GM23338 (cell line): ENCODE results near the gene MPP1. TPM values are rescaled to one million over a fixed set of nuclear protein-coding genes. Genes with fewer than 3 reads are reported as not detected.

Experiments used
- ATAC-seq: fragments of 200-7000 bp; cut with Tn5 transposase; 3 replicates; pipeline ENCODE4 v1.9.1; 2020
- DNase-seq: peaks from one replicate; pipeline ENCODE4 v3.0.0-alpha.2; 2015; ENCODE audit warnings: low spot score
- H2AFZ ChIP-seq: fragments of 200-600 bp; sonication (generic); 2 replicates; pipeline ENCODE4 v1.8.0; 2016; ENCODE audit warnings: antibody characterized with exemption, mild to moderate bottlenecking, moderate library complexity
- H3F3A ChIP-seq: fragments of 200-600 bp; sonication (generic); replicated peaks from 2 replicates; pipeline ENCODE4 v1.8.0; 2017; ENCODE audit warnings: antibody characterized with exemption, mixed run types, low read depth
- H3K27ac ChIP-seq: fragments of 200-600 bp; sonication (generic); 2 replicates; pipeline ENCODE4 v1.6.1; 2016; ENCODE audit warnings: low read depth
- H3K27me3 ChIP-seq: fragments of 200-600 bp; sonication (generic); 2 replicates; pipeline ENCODE4 v1.8.0; 2016; ENCODE audit warnings: mild to moderate bottlenecking, mixed run types, moderate library complexity; ENCODE audit not compliant: insufficient read depth
- H3K36me3 ChIP-seq: fragments of 200-600 bp; sonication (generic); 2 replicates; pipeline ENCODE4 v1.8.0; 2016; ENCODE audit warnings: mild to moderate bottlenecking; ENCODE audit not compliant: insufficient read depth
- H3K4me1 ChIP-seq: fragments of 200-600 bp; sonication (generic); 2 replicates; pipeline ENCODE4 v1.8.0; 2016; ENCODE audit warnings: mild to moderate bottlenecking, moderate library complexity; ENCODE audit not compliant: insufficient read depth
- H3K4me2 ChIP-seq: fragments of 200-600 bp; sonication (generic); 2 replicates; pipeline ENCODE4 v1.7.1; 2017; ENCODE audit warnings: mixed run types
- H3K4me3 ChIP-seq: fragments of 200-600 bp; sonication (generic); 2 replicates; pipeline ENCODE4 v1.6.1; 2016; ENCODE audit warnings: mixed run types
- H3K79me2 ChIP-seq: fragments of 200-600 bp; sonication (generic); replicated peaks from 2 replicates; pipeline ENCODE4 v1.8.0; 2017; ENCODE audit warnings: mild to moderate bottlenecking; ENCODE audit not compliant: insufficient read depth
- H3K9me2 ChIP-seq: fragments of 200-600 bp; sonication (generic); 2 replicates; pipeline ENCODE4 v1.8.0; 2017; ENCODE audit not compliant: insufficient read depth
- H4K20me1 ChIP-seq: fragments of 200-600 bp; sonication (generic); replicated peaks from 2 replicates; pipeline ENCODE4 v1.8.0; 2017; ENCODE audit warnings: mild to moderate bottlenecking; ENCODE audit not compliant: insufficient read depth
- H3K27ac Mint-ChIP-seq: 2 replicates; pipeline ENCODE4 v1.8.0; 2020; ENCODE audit warnings: inconsistent platforms, mild to moderate bottlenecking, moderate library complexity, mixed read lengths
- H3K27me3 Mint-ChIP-seq: 3 replicates; pipeline ENCODE4 v1.8.0; 2022; ENCODE audit warnings: low read depth, mild to moderate bottlenecking, moderate library complexity, mixed read lengths, inconsistent platforms; ENCODE audit not compliant: insufficient read depth, poor library complexity
- H3K36me3 Mint-ChIP-seq: 3 replicates; pipeline ENCODE4 v1.8.0; 2021; ENCODE audit warnings: low read depth, mild to moderate bottlenecking, inconsistent platforms, moderate library complexity, mixed read lengths
- H3K4me1 Mint-ChIP-seq: 3 replicates; pipeline ENCODE4 v1.8.0; 2020; ENCODE audit warnings: mild to moderate bottlenecking, inconsistent platforms, mixed read lengths
- H3K4me3 Mint-ChIP-seq: 3 replicates; pipeline ENCODE4 v1.8.0; 2021; ENCODE audit warnings: moderate library complexity, mild to moderate bottlenecking, inconsistent platforms, mixed read lengths
- H3K9me3 Mint-ChIP-seq: 3 replicates; pipeline ENCODE4 v1.8.0; 2020; ENCODE audit warnings: moderate library complexity, mild to moderate bottlenecking, inconsistent platforms, mixed read lengths
- CREB1 ChIP-seq: fragments of 250-450 bp; sonication (Bioruptor Pico); IDR thresholded peaks from 2 replicates; pipeline ENCODE4 v1.5.0; 2020; ENCODE audit warnings: low read depth, mild to moderate bottlenecking, moderate library complexity
- EZH2phosphoT487 ChIP-seq: fragments of 200-600 bp; sonication (generic); IDR thresholded peaks from one replicate; pipeline ENCODE4 v1.8.1; 2018; ENCODE audit warnings: antibody characterized with exemption; ENCODE audit not compliant: unreplicated experiment
- JUNB ChIP-seq: IDR thresholded peaks from one replicate; pipeline ENCODE4 v1.6.1; 2016; ENCODE audit warnings: antibody characterized with exemption; ENCODE audit not compliant: unreplicated experiment
- NANOG ChIP-seq: IDR thresholded peaks from 2 replicates; pipeline ENCODE4 v1.6.1; 2016; ENCODE audit warnings: antibody characterized with exemption, borderline replicate concordance
- POLR2AphosphoS5 ChIP-seq: IDR thresholded peaks from 2 replicates; pipeline ENCODE4 v1.6.1; 2016; ENCODE audit warnings: antibody characterized with exemption, low read depth
- ZNF114 ChIP-seq: fragments of 250-450 bp; sonication (Bioruptor Pico); IDR thresholded peaks from 2 replicates; pipeline ENCODE4 v1.5.0; 2020; ENCODE audit warnings: mild to moderate bottlenecking, moderate library complexity
- polyA plus RNA-seq: library from polyadenylated mRNA; unstranded; fragments of >200 nt; fragmentation: Nextera tagmentation; extraction: Ambion mirVana; gene quantifications from 2 replicates; pipeline ENCODE4 v1.2.1, GENCODE V29; 2016
- total RNA-seq: library from RNA; depleted of rRNA; stranded (reverse); fragments of >200 nt; shearing (Covaris generic); gene quantifications from 2 replicates; pipeline ENCODE4 v1.2.3, GENCODE V29; 2014
- TF ChIP-seq, protein P1 (sequence below), 2 experiments: fragments of 200-600 bp in 1 of 2; sonication (generic) in 1 of 2; conservative IDR thresholded peaks; 2 replicates each; pipeline versions ENCODE4 v1.5.1 to v1.6.1; 2016 to 2017; ENCODE audit warnings: antibody characterized with exemption in 2 of 2, low read depth in 2 of 2, mild to moderate bottlenecking in 2 of 2, moderate library complexity in 1 of 2
- TF ChIP-seq, protein P2 (sequence below): IDR thresholded peaks from one replicate; pipeline ENCODE4 v1.6.1; 2018; ENCODE audit warnings: antibody characterized with exemption; ENCODE audit not compliant: unreplicated experiment

The MPP1 gene
- total and polyA plus RNA-seq, 2 experiments from 2014 or later = 18.7 to 27.2 TPM

DNA sequence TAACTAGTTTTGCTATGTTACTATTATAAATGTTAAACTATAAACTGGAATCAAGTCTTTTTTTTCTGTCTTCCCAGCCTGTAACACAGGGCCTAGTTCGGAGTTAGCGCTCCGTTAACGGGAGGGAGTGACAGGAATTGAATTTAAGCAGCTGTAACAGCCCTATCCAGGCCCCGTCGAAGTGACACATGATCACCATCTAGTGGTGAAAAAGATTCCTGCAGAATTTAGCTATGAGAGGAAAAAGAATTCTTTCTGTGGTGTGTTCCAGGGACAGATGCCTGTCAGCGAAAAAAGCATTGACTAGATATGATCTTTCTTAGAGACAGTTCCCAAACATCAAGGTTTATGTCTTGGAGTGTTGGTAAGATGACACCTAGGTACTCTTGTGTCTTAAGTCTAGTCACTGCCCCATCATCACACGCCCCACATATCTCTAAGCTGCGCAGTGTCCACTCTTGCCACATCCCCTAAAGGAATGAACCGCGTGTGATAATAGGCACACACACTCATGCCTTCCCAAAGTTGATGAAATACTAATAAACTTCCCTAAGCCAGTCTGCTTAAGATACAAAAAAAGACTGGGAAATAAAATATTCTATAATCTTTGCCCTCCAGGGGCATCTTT, 56.5 kb downstream of the MPP1 start:
- no peak overlapping the region for H3K27ac ChIP-seq
- no peak overlapping the region for H3K4me2 ChIP-seq
- H3K79me2 ChIP-seq = no peaks in the 10 kb centered on the region
- H3F3A ChIP-seq = no peaks in the 10 kb centered on the region
- no peaks in the 10 kb centered on the region for H3K36me3 ChIP-seq
- ATAC-seq = peak; percentile 74
- H3K4me3 ChIP-seq = no peak overlapping the region
- Mint-ChIP-seq H3K27ac (no peak overlapping the region), H3K27me3 (peaks cover 33% of the 10 kb centered on the region), H3K4me1 (peaks cover 9% of the 10 kb centered on the region), H3K9me3 (no peaks in the 10 kb centered on the region), H3K4me3 (no peak overlapping the region), H3K36me3 (no peaks in the 10 kb centered on the region)
- peaks cover 39% of the 10 kb centered on the region for H3K27me3 ChIP-seq
- TF ChIP-seq POLR2AphosphoS5 = no peak
- TF ChIP-seq JUNB = no peak
- TF ChIP-seq CREB1 (CRISPR knock-in tag) = no peak
- no peak for TF ChIP-seq EZH2phosphoT487
- TF ChIP-seq, protein P1, sequence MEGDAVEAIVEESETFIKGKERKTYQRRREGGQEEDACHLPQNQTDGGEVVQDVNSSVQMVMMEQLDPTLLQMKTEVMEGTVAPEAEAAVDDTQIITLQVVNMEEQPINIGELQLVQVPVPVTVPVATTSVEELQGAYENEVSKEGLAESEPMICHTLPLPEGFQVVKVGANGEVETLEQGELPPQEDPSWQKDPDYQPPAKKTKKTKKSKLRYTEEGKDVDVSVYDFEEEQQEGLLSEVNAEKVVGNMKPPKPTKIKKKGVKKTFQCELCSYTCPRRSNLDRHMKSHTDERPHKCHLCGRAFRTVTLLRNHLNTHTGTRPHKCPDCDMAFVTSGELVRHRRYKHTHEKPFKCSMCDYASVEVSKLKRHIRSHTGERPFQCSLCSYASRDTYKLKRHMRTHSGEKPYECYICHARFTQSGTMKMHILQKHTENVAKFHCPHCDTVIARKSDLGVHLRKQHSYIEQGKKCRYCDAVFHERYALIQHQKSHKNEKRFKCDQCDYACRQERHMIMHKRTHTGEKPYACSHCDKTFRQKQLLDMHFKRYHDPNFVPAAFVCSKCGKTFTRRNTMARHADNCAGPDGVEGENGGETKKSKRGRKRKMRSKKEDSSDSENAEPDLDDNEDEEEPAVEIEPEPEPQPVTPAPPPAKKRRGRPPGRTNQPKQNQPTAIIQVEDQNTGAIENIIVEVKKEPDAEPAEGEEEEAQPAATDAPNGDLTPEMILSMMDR (conservative IDR thresholded peaks at IDR 0.05; ENCODE audit: low read depth in 2 of 2) = peak; percentile 64 to 69
- no peak for TF ChIP-seq NANOG
- no peak for TF ChIP-seq ZNF114
- H3K9me2 ChIP-seq = no peaks in the 10 kb centered on the region
- H4K20me1 ChIP-seq = no peaks in the 10 kb centered on the region
- H2AFZ ChIP-seq = no peak overlapping the region
- peaks cover 4% of the 10 kb centered on the region; the same call in 1 of the 2 replicates for H3K4me1 ChIP-seq
- DNase-seq = peak; percentile 72

DNA sequence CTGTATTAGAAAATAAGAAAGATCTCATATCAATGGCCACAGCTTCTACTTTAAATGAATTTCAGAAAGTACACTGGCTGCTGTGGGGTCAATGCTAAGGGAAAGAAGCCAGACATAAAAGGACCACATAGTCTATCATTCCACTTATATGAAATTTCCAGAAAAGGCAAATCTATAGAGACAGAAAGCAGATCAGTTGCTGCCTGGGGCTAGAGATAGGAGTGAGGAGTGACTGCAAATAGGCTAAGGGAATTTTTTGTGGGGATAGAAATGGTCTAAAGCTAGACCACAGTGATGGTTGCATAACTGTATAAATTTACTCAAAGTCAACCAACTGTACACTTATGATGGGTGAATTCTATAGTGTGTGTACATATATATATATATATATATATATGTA, 62.7 kb downstream of the MPP1 start:
- Histone ChIP-seq H4K20me1 (no peaks in the 10 kb centered on the region), H3K27ac (no peak overlapping the region), H3K4me2 (no peak overlapping the region), H3K79me2 (no peaks in the 10 kb centered on the region), H3K36me3 (no peaks in the 10 kb centered on the region), H3K27me3 (no peaks in the 10 kb centered on the region), H3K4me1 (no peaks in the 10 kb centered on the region), H3K4me3 (no peak overlapping the region), H3K9me2 (no peaks in the 10 kb centered on the region), H3F3A (no peaks in the 10 kb centered on the region), H2AFZ (no peak overlapping the region)
- no peaks in the 10 kb centered on the region for H3K27me3 Mint-ChIP-seq
- no peaks in the 10 kb centered on the region for H3K4me1 Mint-ChIP-seq
- no peak for DNase-seq
- H3K4me3 Mint-ChIP-seq = no peak overlapping the region
- no peak for ATAC-seq
- H3K27ac Mint-ChIP-seq = no peak overlapping the region
- no peaks in the 10 kb centered on the region for H3K36me3 Mint-ChIP-seq
- no peaks in the 10 kb centered on the region; the same call in 2 of the 3 replicates for H3K9me3 Mint-ChIP-seq
- no peak for TF ChIP-seq JUNB
- TF ChIP-seq, protein P2, sequence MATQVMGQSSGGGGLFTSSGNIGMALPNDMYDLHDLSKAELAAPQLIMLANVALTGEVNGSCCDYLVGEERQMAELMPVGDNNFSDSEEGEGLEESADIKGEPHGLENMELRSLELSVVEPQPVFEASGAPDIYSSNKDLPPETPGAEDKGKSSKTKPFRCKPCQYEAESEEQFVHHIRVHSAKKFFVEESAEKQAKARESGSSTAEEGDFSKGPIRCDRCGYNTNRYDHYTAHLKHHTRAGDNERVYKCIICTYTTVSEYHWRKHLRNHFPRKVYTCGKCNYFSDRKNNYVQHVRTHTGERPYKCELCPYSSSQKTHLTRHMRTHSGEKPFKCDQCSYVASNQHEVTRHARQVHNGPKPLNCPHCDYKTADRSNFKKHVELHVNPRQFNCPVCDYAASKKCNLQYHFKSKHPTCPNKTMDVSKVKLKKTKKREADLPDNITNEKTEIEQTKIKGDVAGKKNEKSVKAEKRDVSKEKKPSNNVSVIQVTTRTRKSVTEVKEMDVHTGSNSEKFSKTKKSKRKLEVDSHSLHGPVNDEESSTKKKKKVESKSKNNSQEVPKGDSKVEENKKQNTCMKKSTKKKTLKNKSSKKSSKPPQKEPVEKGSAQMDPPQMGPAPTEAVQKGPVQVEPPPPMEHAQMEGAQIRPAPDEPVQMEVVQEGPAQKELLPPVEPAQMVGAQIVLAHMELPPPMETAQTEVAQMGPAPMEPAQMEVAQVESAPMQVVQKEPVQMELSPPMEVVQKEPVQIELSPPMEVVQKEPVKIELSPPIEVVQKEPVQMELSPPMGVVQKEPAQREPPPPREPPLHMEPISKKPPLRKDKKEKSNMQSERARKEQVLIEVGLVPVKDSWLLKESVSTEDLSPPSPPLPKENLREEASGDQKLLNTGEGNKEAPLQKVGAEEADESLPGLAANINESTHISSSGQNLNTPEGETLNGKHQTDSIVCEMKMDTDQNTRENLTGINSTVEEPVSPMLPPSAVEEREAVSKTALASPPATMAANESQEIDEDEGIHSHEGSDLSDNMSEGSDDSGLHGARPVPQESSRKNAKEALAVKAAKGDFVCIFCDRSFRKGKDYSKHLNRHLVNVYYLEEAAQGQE = no peak
